ENCODE results near the gene GPR4. TPM values are rescaled to one million over a fixed set of nuclear protein-coding genes. Genes with fewer than 3 reads are reported as not detected.
A peak's percentile ranks its signal among the peaks of the same experiment; 100 is the strongest.

Gene GPR4
- polyA plus RNA-seq, 1 donor (not counting 4 experiments of a cell fraction or from before 2014, with no cell fraction given), result not detected

GRCh38 chr19:45646345-45646698 is 44.3 kb upstream of the GPR4 start:
- no peak overlapping the region for H3K4me3 ChIP-seq (ENCODE audit: control insufficient read depth in 2 of 3, extremely low read depth in 1 of 3, insufficient read depth in 2 of 3, low read depth in 1 of 3, low read length in 3 of 3)
- H3K79me2 ChIP-seq (ENCODE audit: control insufficient read depth, insufficient read depth, low read length), result no peaks in the 10 kb centered on the region
- dilution Hi-C loops (cut with MboI; ENCODE audit: extremely low pct_ligation_motif_present, low sequenced_read_pairs), result no loop called here
- DNase-seq (ENCODE audit: low read depth, low spot score) (no peak), FAIRE-seq (no peak)
- peak overlapping the region; percentile 49 for H3K4me2 ChIP-seq (ENCODE audit: control insufficient read depth, extremely low read depth, insufficient read depth, low read depth, low read length)
- no peaks in the 10 kb centered on the region for H4K20me1 ChIP-seq (ENCODE audit: control insufficient read depth, extremely low read depth, insufficient read depth, low read length)
- peaks cover 2% of the 10 kb centered on the region for H3K27me3 ChIP-seq (ENCODE audit: control insufficient read depth, extremely low read depth, insufficient read depth, low read length)
- H3K9me3 ChIP-seq (ENCODE audit: control insufficient read depth, low read depth, low read length), result no peaks in the 10 kb centered on the region
- no peak overlapping the region for H3K27ac ChIP-seq (ENCODE audit: control insufficient read depth, insufficient read depth, low read length)
- H3K9me1 ChIP-seq (ENCODE audit: control insufficient read depth, extremely low read depth, insufficient read depth, low read length), result no peaks in the 10 kb centered on the region
- TF ChIP-seq CTCF (optimal IDR thresholded peaks at IDR 0.05 in 1 of 3, IDR thresholded peaks at IDR 0.05 in 1 of 3, conservative IDR thresholded peaks at IDR 0.05 in 1 of 3; ENCODE audit: extremely low read depth in 1 of 3, insufficient read depth in 2 of 3, low read length in 3 of 3), result no peak
- no peak for TF ChIP-seq EZH2 (IDR thresholded peaks at IDR 0.05; ENCODE audit: low read length)
- H3K4me1 ChIP-seq (ENCODE audit: control insufficient read depth, extremely low read depth, insufficient read depth, low read length), result peaks cover 19% of the 10 kb centered on the region
- no peak overlapping the region for H2AFZ ChIP-seq (ENCODE audit: control insufficient read depth, low read length)
- H3K36me3 ChIP-seq (ENCODE audit: control insufficient read depth in 2 of 2, extremely low read depth in 1 of 2, insufficient read depth in 2 of 2, low read length in 2 of 2), result no peaks in the 10 kb centered on the region
- H3K9ac ChIP-seq (ENCODE audit: control insufficient read depth, extremely low read depth, insufficient read depth, low read length), result no peak overlapping the region

DNA sequence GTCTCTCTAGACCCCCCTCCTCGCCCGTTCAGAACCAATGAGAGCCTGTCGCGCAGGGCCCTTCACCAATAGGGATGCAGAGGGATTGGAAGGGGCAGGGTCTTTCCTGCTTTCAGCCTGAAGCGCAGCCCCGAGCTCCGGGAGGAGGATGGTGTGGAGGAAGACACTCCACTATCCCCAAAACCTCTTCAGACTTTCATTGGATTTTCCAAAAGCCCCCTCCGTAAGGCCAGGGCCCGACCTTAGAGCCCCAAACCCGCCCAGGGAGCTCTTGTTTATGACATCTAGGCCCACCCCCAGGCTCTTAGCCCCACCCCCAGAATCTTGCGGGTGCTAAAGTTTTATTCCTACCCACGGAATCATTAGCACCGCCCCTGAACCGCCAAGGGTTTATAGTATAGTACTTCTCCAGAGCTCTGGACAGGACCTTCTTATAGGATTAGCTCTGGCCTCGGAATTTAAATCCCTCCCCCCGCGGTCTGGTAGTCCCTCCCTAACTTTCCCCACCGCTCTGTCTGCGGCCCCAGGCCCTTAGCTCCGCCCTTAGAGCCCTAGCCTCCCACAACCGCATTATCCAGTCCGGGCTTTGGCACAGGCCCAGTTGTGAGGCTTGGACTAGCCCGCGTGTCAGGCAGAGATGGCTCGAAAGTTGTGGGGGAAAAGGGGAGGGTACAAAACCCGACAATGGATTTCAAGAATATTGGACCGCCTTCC is 43.8 kb upstream of the GPR4 start:
- Histone ChIP-seq H4K20me1 (ENCODE audit: control insufficient read depth, extremely low read depth, insufficient read depth, low read length) (no peaks in the 10 kb centered on the region), H3K36me3 (ENCODE audit: control insufficient read depth in 2 of 2, extremely low read depth in 1 of 2, insufficient read depth in 2 of 2, low read length in 2 of 2) (no peaks in the 10 kb centered on the region), H3K9ac (ENCODE audit: control insufficient read depth, extremely low read depth, insufficient read depth, low read length) (no peak overlapping the region), H3K27ac (ENCODE audit: control insufficient read depth, insufficient read depth, low read length) (no peak overlapping the region), H3K9me1 (ENCODE audit: control insufficient read depth, extremely low read depth, insufficient read depth, low read length) (no peaks in the 10 kb centered on the region), H3K79me2 (ENCODE audit: control insufficient read depth, insufficient read depth, low read length) (no peaks in the 10 kb centered on the region), H3K4me3 (ENCODE audit: control insufficient read depth in 2 of 3, extremely low read depth in 1 of 3, insufficient read depth in 2 of 3, low read depth in 1 of 3, low read length in 3 of 3) (peak overlapping the region in 2 of 3 experiments; percentile 10 to 16), H3K4me1 (ENCODE audit: control insufficient read depth, extremely low read depth, insufficient read depth, low read length) (peaks cover 23% of the 10 kb centered on the region), H3K9me3 (ENCODE audit: control insufficient read depth, low read depth, low read length) (no peaks in the 10 kb centered on the region), H3K4me2 (ENCODE audit: control insufficient read depth, extremely low read depth, insufficient read depth, low read depth, low read length) (peak overlapping the region; percentile 49), H2AFZ (ENCODE audit: control insufficient read depth, low read length) (peak overlapping the region; percentile 29), H3K27me3 (ENCODE audit: control insufficient read depth, extremely low read depth, insufficient read depth, low read length) (peaks cover 2% of the 10 kb centered on the region)
- FAIRE-seq (no peak), DNase-seq (ENCODE audit: low read depth, low spot score) (no peak)
- dilution Hi-C loops (cut with MboI; ENCODE audit: extremely low pct_ligation_motif_present, low sequenced_read_pairs), result no loop called here
- no peak for TF ChIP-seq EZH2 (IDR thresholded peaks at IDR 0.05; ENCODE audit: low read length)
- TF ChIP-seq CTCF (optimal IDR thresholded peaks at IDR 0.05 in 1 of 3, IDR thresholded peaks at IDR 0.05 in 1 of 3, conservative IDR thresholded peaks at IDR 0.05 in 1 of 3; ENCODE audit: extremely low read depth in 1 of 3, insufficient read depth in 2 of 3, low read length in 3 of 3), result no peak
